ENCODE results near the gene COL5A2. TPM values are rescaled to one million over a fixed set of nuclear protein-coding genes. Genes with fewer than 3 reads are reported as not detected.

COL5A2 gene
- total RNA-seq, 1 donor from 2014 or later = 11.2 TPM

DNA sequence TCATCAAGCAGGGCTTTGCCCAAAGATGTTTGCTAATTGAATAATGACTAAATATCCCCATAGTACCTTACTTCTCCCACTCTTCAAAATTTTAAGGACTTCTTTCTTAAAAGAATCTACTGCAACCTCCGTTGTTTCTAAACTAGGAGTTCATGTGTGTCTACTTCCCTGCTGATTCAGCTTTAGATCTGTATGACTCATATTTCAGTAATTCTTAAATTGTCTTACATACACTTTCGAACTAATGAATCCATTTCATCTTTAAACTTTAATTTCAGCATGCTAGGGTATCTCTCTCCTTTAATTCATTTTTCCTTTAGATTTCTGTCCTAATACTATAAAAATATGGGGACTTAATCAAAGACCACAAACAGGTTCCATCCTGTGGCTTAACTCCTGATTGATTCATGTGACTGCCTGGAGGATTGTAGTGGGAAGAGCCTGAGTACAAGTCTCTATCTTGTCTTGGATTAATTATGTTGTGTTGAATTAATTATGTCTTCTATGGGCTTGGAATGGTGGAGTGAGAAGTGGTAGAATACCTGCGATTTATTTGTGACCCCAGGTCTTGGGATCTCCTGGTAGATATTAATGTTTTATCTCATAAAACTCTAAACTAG, 24.9 kb upstream of the COL5A2 start:
- no peak for DNase-seq (ENCODE audit: low spot score)
- no peaks in the 10 kb centered on the region for H3K36me3 ChIP-seq
- H3K4me1 ChIP-seq = peaks cover 11% of the 10 kb centered on the region
- TF ChIP-seq, protein P1, sequence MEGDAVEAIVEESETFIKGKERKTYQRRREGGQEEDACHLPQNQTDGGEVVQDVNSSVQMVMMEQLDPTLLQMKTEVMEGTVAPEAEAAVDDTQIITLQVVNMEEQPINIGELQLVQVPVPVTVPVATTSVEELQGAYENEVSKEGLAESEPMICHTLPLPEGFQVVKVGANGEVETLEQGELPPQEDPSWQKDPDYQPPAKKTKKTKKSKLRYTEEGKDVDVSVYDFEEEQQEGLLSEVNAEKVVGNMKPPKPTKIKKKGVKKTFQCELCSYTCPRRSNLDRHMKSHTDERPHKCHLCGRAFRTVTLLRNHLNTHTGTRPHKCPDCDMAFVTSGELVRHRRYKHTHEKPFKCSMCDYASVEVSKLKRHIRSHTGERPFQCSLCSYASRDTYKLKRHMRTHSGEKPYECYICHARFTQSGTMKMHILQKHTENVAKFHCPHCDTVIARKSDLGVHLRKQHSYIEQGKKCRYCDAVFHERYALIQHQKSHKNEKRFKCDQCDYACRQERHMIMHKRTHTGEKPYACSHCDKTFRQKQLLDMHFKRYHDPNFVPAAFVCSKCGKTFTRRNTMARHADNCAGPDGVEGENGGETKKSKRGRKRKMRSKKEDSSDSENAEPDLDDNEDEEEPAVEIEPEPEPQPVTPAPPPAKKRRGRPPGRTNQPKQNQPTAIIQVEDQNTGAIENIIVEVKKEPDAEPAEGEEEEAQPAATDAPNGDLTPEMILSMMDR (IDR thresholded peaks at IDR 0.05) = no peak
- TF ChIP-seq EZH2phosphoT487 (IDR thresholded peaks at IDR 0.05) = no peak
- no peak for TF ChIP-seq EZH2 (IDR thresholded peaks at IDR 0.05)
- Mint-ChIP-seq H3K36me3 (peaks cover 2% of the 10 kb centered on the region), H3K27me3 (ENCODE audit: insufficient read depth, low read depth) (peaks cover 3% of the 10 kb centered on the region), H3K4me3 (no peak overlapping the region), H3K9me3 (peaks cover 2% of the 10 kb centered on the region), H3K4me1 (peaks cover 28% of the 10 kb centered on the region), H3K27ac (no peak overlapping the region)
- H3K9ac ChIP-seq = no peak overlapping the region
- H3K4me3 ChIP-seq = no peak overlapping the region
- no peak overlapping the region for H3K4me2 ChIP-seq
- H3K27me3 ChIP-seq = no peaks in the 10 kb centered on the region
- no peaks in the 10 kb centered on the region for H3F3A ChIP-seq (ENCODE audit: low read depth)
- H3K27ac ChIP-seq = no peak overlapping the region
- no peaks in the 10 kb centered on the region for H3K9me3 ChIP-seq (ENCODE audit: low read depth)
- H3K79me2 ChIP-seq (ENCODE audit: low read depth) = no peaks in the 10 kb centered on the region
- no peaks in the 10 kb centered on the region for H4K20me1 ChIP-seq (ENCODE audit: low read depth)
- no peak overlapping the region for H2AFZ ChIP-seq (replicated peaks)

DNA sequence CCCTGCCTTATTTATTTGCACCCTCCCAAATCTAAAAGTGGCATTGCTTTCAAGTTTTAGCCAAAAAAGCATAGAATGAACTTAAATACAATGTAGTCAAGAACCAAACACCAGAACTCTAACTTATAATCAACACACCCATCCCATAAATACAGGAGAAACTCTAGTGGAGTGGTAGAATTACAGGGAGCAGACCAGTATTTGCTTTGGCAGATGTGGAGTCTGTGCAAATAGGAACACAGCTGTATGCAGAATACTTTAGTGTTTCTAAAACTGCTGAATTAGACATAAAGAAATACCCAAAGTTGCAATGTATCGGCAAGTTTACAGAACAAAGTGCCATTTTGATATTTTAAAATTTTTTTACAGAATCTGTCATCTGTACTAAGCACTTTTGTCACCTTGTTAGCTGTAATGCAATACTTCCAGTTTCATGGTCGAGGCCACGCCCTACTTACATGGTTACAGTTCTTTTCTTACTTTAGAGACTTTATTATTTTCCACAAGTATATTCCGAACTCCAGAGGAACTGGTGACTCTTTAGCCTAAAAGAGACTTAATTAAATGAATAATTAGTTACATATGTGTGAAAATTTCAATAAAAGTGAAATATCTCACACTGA, 23.7 kb upstream of the COL5A2 start:
- peaks cover 5% of the 10 kb centered on the region for H3K4me1 ChIP-seq
- DNase-seq (ENCODE audit: low spot score) = no peak
- H3K9ac ChIP-seq = no peak overlapping the region
- Mint-ChIP-seq H3K9me3 (peaks cover 2% of the 10 kb centered on the region), H3K36me3 (peaks cover 2% of the 10 kb centered on the region), H3K4me1 (peaks cover 18% of the 10 kb centered on the region), H3K27me3 (ENCODE audit: insufficient read depth, low read depth) (no peaks in the 10 kb centered on the region), H3K4me3 (no peak overlapping the region), H3K27ac (no peak overlapping the region)
- no peak overlapping the region for H2AFZ ChIP-seq (replicated peaks)
- TF ChIP-seq, protein P1 (IDR thresholded peaks at IDR 0.05) = no peak
- TF ChIP-seq EZH2 (IDR thresholded peaks at IDR 0.05) (no peak), EZH2phosphoT487 (IDR thresholded peaks at IDR 0.05) (no peak)
- no peaks in the 10 kb centered on the region for H3K36me3 ChIP-seq
- no peaks in the 10 kb centered on the region for H3K27me3 ChIP-seq
- no peak overlapping the region for H3K4me3 ChIP-seq
- no peaks in the 10 kb centered on the region for H3K9me3 ChIP-seq (ENCODE audit: low read depth)
- no peaks in the 10 kb centered on the region for H4K20me1 ChIP-seq (ENCODE audit: low read depth)
- no peaks in the 10 kb centered on the region for H3K79me2 ChIP-seq (ENCODE audit: low read depth)
- no peaks in the 10 kb centered on the region for H3F3A ChIP-seq (ENCODE audit: low read depth)
- H3K4me2 ChIP-seq = no peak overlapping the region
- H3K27ac ChIP-seq = no peak overlapping the region

DNA sequence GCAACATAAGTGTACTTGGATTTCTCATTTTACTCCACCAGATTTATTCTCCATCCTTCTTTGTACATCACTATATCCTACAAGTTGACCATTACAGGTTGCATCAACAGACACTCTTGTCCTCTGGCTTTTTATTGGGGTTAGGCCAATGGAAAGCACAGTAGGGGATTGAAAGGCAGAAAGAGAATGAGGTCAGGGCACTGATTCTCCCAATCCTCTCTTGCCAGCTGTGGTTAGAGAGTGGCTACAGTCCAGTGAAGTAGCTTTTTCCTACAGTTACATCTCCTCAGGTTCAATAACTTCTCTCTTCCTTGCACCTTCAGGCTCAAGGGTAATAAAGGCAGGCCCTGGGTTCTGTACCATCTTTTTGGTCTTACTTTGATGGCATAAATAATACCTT, 20.2 kb upstream of the COL5A2 start:
- Histone ChIP-seq H3K27ac (no peak overlapping the region), H3K4me2 (no peak overlapping the region), H4K20me1 (ENCODE audit: low read depth) (no peaks in the 10 kb centered on the region), H3K4me1 (no peaks in the 10 kb centered on the region), H3K79me2 (ENCODE audit: low read depth) (no peaks in the 10 kb centered on the region), H3K36me3 (no peaks in the 10 kb centered on the region), H3F3A (ENCODE audit: low read depth) (no peaks in the 10 kb centered on the region), H3K27me3 (no peaks in the 10 kb centered on the region), H2AFZ (replicated peaks) (no peak overlapping the region), H3K9ac (no peak overlapping the region), H3K4me3 (no peak overlapping the region), H3K9me3 (ENCODE audit: low read depth) (no peaks in the 10 kb centered on the region)
- H3K27ac Mint-ChIP-seq = peak overlapping the region; percentile 19
- H3K27me3 Mint-ChIP-seq (ENCODE audit: insufficient read depth, low read depth) = no peaks in the 10 kb centered on the region
- peaks cover 5% of the 10 kb centered on the region for H3K9me3 Mint-ChIP-seq
- no peak for DNase-seq (ENCODE audit: low spot score)
- TF ChIP-seq EZH2 (IDR thresholded peaks at IDR 0.05) (no peak), EZH2phosphoT487 (IDR thresholded peaks at IDR 0.05) (no peak)
- TF ChIP-seq, protein P1 (IDR thresholded peaks at IDR 0.05) = no peak
- peaks cover 2% of the 10 kb centered on the region for H3K36me3 Mint-ChIP-seq
- no peak overlapping the region for H3K4me3 Mint-ChIP-seq
- H3K4me1 Mint-ChIP-seq = peaks cover 13% of the 10 kb centered on the region
